Heart left ventricle (tissue), 16 donors: ENCODE results near the gene DNAJB6. TPM values are rescaled to one million over a fixed set of nuclear protein-coding genes. Genes with fewer than 3 reads are reported as not detected.

Source experiments
- ATAC-seq, 4 donors: fragments of 200-7000 bp; cut with Tn5 transposase; one replicate each; pipeline ENCODE4 v1.9.1; 2020 to 2022; ENCODE audit warnings: moderate library complexity in 4 of 4, mild to moderate bottlenecking in 3 of 4, moderate number of reproducible peaks in 1 of 4
- DNase-seq, 5 donors: peaks; one replicate each; pipeline ENCODE4 v3.0.0-alpha.2; 2020
- H3K27ac ChIP-seq, 12 donors: fragments of 200-600 bp; sonication (generic) in 4 of 12; one replicate each; pipeline versions ENCODE4 v1.5.0 to v1.8.0; 2016 to 2022; ENCODE audit warnings: mild to moderate bottlenecking in 2 of 12
- H3K27me3 ChIP-seq, 9 donors: fragments of 200-600 bp; sonication (generic) in 2 of 9; one replicate each; pipeline versions ENCODE4 v1.5.1 to v1.8.0; 2016 to 2022; ENCODE audit warnings: mild to moderate bottlenecking in 3 of 9
- H3K36me3 ChIP-seq, 9 donors: fragments of 200-600 bp; sonication (generic) in 2 of 9; one replicate each; pipeline versions ENCODE4 v1.5.0 to v1.8.0; 2018 to 2022; ENCODE audit warnings: mild to moderate bottlenecking in 2 of 9
- H3K4me1 ChIP-seq, 12 donors: fragments of 200-600 bp; sonication (generic) in 4 of 12; one replicate each; pipeline versions ENCODE4 v1.5.0 to v1.8.0; 2016 to 2022; ENCODE audit warnings: mild to moderate bottlenecking in 3 of 12
- H3K4me3 ChIP-seq, 12 donors: fragments of 200-600 bp; sonication (generic) in 4 of 12; one replicate each; pipeline versions ENCODE4 v1.5.0 to v1.8.0; 2017 to 2022; ENCODE audit warnings: mild to moderate bottlenecking in 9 of 12, moderate library complexity in 4 of 12
- H3K9me3 ChIP-seq, 12 donors: fragments of 200-600 bp; sonication (generic) in 4 of 12; one replicate each; pipeline versions ENCODE4 v1.5.0 to v1.8.0; 2016 to 2022; ENCODE audit warnings: mild to moderate bottlenecking in 1 of 12
- POLR2A ChIP-seq, 2 donors: fragments of 450-650 bp; IDR thresholded peaks; one replicate each; pipeline ENCODE4 v1.6.1; 2017; ENCODE audit warnings: antibody characterized with exemption in 2 of 2, mild to moderate bottlenecking in 2 of 2, moderate library complexity in 2 of 2
- WGBS, 4 donors: extraction: QIAGEN DNeasy Blood & Tissue Kit in 2 of 4; methylation state at CpG; one replicate each; pipeline versions ENCODE4 v1.1.5 to v1.1.7; 2013 to 2018; 5-methylcytosine and 5-hydroxymethylcytosine counted together
- intact Hi-C, 10 donors: fragments of 100-400 bp; cut with DNase I; formaldehyde crosslinking; loops; one replicate each; pipeline versions ENCODE4 v1.11.1 to v1.14.2; 2022
- polyA plus RNA-seq, 2 donors: library from polyadenylated mRNA; stranded (reverse); fragments of 200-250 nt; gene quantifications; one replicate each; pipeline ENCODE4 v1.2.3, GENCODE V29; 2013
- total RNA-seq, 9 donors: library from RNA; depleted of rRNA in 2 of 9; stranded (reverse); fragments of >200 nt in 2 of 9; fragmentation: NEBNext Ultra II Directional in 3 of 9; extraction: Animal tissue kit (Norgen Biotek cat#: 25700) in 3 of 9; gene quantifications; one replicate each; pipeline versions ENCODE4 v1.1.0 to v1.2.4, GENCODE V29; 2016 to 2023
- TF ChIP-seq, protein P1 (sequence below), 12 donors: fragments of 200-600 bp; sonication (generic) in 4 of 12; IDR thresholded peaks; one replicate each; pipeline versions ENCODE4 v1.5.0 to v1.8.0; 2018 to 2022; ENCODE audit warnings: antibody characterized with exemption in 12 of 12, mild to moderate bottlenecking in 5 of 12
- donor health status: ischemic (EF 13 %, LVEDD 7.1; RV severe dilation, severe dysfunction).
- donor health status: healthy with polysubstance abuse.
- donor health status: DM: no; HTN: yes; CAD: no.
- donor health status: DM: no; HTN: no; CAD: no.
- donor health status: ischemic (EF 25% LVEDD 6.9; RV normal size, moderate dysfunction).
- donor health status: ischemic (EF 25% LVEDD 5.7; RV mildly dilated, moderate dysfunction).
- donor health status: healthy.
- donor health status: DM: yes; HTN: yes; CAD: no.
- donor health status: ischemic (EF 35%, LVEDD 5.7; RV mildly dilated, moderate dysfunction).
- donor health status: nonischemic (EF 11% LVEDD 7.7; RV severe dilation, severe dysfunction).
- donor health status: DM: yes; HTN: yes; CAD: no.
- donor health status: PGD.
- donor health status: ischemic (EF 29% LVEDD 5.4; RV normal size, mild dysfunction).
- donor health status: nonischemic (EF 23%, LVEDD 6.1; RV moderate dilation, normal function).

Gene DNAJB6
- total and polyA plus RNA-seq, 11 donors, result 118 to 237 (median 162) TPM

DNA sequence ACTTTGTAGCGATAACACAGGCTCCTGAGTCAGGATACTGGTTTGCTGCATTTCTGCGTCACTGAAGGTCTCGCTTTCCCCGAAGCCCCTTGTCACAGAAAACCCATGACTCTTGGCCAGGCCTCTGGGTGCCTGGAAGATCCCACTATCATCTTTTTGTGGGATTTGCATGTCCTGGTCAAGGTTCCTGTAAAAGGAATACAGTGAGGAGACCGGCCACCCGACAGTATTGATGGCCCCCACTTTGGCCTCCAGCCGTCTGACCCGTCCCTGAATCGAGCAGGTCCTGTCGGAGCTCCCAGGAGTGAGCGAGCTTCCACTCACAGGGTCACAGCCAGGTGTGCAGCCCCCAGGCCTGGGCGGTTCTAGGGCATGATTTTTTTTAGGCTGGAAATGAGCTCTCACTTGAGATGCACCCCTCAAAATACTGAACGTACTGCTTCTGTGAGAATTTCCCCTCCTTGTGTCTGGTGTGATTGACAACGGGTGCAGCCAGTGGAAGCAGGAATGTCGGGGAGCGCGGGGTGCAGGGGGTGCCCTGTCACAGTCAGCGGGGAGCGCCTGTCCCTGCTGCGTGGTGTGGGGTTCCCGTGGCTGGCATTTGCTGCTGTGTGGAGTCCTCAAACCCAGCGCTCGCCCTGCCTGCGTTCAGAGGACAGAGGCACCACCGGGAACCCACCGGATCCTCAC is 75.8 kb downstream of the DNAJB6 start:
- H3K27me3 ChIP-seq, result no peaks in the 10 kb centered on the region
- TF ChIP-seq, protein P1, sequence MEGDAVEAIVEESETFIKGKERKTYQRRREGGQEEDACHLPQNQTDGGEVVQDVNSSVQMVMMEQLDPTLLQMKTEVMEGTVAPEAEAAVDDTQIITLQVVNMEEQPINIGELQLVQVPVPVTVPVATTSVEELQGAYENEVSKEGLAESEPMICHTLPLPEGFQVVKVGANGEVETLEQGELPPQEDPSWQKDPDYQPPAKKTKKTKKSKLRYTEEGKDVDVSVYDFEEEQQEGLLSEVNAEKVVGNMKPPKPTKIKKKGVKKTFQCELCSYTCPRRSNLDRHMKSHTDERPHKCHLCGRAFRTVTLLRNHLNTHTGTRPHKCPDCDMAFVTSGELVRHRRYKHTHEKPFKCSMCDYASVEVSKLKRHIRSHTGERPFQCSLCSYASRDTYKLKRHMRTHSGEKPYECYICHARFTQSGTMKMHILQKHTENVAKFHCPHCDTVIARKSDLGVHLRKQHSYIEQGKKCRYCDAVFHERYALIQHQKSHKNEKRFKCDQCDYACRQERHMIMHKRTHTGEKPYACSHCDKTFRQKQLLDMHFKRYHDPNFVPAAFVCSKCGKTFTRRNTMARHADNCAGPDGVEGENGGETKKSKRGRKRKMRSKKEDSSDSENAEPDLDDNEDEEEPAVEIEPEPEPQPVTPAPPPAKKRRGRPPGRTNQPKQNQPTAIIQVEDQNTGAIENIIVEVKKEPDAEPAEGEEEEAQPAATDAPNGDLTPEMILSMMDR (IDR thresholded peaks at IDR 0.05), result no peak
- no peak for TF ChIP-seq POLR2A (IDR thresholded peaks at IDR 0.05)
- no peak overlapping the region for H3K4me3 ChIP-seq
- H3K36me3 ChIP-seq, result peaks cover 0 to 84% (median 69%) of the 10 kb centered on the region in 9 donors
- H3K9me3 ChIP-seq, result no peaks in the 10 kb centered on the region
- 91 to 93% (median 92%) methylated on average over 23 to 26 of the region's 26 CpGs for WGBS, 4 donors
- DNase-seq, result peak in 2 of 5 donors; percentile 21 to 48
- no peak for ATAC-seq
- intact Hi-C loops, result no loop called here
- no peak overlapping the region for H3K27ac ChIP-seq
- peaks cover 0 to 9% (median 0%) of the 10 kb centered on the region in 12 donors for H3K4me1 ChIP-seq

DNA sequence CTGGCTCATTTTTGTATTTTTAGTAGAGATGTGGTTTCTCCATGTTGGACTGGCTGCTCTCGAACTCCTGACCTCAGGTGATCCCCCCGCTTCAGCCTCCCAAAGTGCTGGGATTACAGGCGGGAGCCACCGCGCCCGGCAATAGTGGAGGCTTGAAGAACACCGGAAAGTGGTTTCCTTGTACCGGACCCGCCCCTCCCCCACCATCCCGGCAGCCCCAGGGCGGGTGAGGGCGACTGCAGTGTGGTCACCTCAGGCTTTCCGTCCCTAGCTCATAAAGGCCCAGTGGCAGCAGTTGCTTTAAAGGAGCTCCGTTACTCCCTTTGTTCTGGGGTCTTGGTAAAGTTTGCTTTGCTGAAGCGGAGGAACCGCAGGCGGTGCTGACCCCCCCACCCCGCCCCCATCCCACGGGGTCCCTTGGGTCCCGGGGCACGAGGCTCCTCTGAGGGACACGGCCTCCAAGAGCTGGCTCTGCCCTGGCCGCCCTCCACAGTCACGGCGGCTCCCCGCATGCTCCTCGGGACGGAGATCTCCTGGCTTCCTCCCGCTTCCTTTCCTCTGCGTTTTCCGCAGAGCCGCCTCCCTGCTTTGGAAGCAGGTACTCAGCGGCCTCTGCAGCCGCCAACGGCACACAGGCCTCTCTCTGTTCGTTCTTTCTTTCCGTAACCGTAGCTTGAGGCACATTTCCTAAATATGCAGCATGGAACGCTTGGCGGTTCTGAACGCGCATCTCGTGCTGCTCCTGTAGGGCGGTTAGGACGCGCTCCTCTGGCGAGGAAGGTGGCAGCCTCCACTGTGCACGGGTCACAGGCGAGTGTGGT is 77.3 kb downstream of the DNAJB6 start:
- TF ChIP-seq, protein P1 (IDR thresholded peaks at IDR 0.05), result no peak
- TF ChIP-seq POLR2A (IDR thresholded peaks at IDR 0.05), result no peak
- H3K9me3 ChIP-seq, result no peaks in the 10 kb centered on the region
- intact Hi-C loops, result no loop called here
- H3K36me3 ChIP-seq, result peaks cover 0 to 83% (median 73%) of the 10 kb centered on the region in 9 donors
- DNase-seq (peak in 2 of 5 donors; percentile 10 to 49), ATAC-seq (no peak)
- no peak overlapping the region for H3K4me3 ChIP-seq
- H3K27me3 ChIP-seq, result no peaks in the 10 kb centered on the region
- peaks cover 0 to 9% (median 0%) of the 10 kb centered on the region in 12 donors for H3K4me1 ChIP-seq
- 94 to 96% (median 95%) methylated on average over 42 to 49 of the region's 49 CpGs for WGBS, 4 donors
- no peak overlapping the region for H3K27ac ChIP-seq

DNA sequence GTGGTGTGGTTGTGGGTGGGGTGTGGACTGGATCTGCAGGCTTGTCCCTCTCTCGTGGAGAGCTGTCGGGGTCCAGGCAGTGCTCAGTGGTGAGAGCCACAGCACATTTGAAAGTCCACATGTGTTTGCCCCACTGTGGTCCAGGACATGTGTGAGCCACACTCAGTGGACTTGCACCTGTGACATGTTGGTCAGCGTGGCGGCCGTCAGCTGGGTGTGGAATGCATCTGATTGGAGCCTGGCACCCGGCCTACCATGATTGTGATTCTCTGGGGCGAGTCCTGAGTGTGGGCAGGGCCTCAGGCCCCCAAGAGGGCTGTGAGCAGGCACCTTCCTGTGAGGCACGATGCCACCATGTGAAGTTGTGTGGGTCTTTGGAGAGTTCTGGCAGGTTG is 77.9 kb downstream of the DNAJB6 start:
- H3K36me3 ChIP-seq, result peaks cover 0 to 84% (median 67%) of the 10 kb centered on the region in 9 donors
- DNase-seq (peak in 1 of 5 donors; percentile 48), ATAC-seq (peak in 2 of 4 donors; percentile 8 to 12)

More for the DNA sequence above, 77.9 kb downstream of the DNAJB6 start:
- H3K4me1 ChIP-seq, result peaks cover 0 to 9% (median 0%) of the 10 kb centered on the region in 12 donors
- peak overlapping the region in 1 of 12 donors; percentile 14 for H3K27ac ChIP-seq
- H3K9me3 ChIP-seq, result no peaks in the 10 kb centered on the region
- no peak for TF ChIP-seq POLR2A (IDR thresholded peaks at IDR 0.05)
- TF ChIP-seq, protein P1 (IDR thresholded peaks at IDR 0.05), result no peak
- H3K27me3 ChIP-seq, result no peaks in the 10 kb centered on the region
- intact Hi-C loops, result no loop called here
- WGBS, 4 donors, result 61 to 90% (median 75%) methylated on average over 4 to 8 of the region's 8 CpGs
- H3K4me3 ChIP-seq, result no peak overlapping the region
